Activated CD8-positive, alpha-beta memory T cell treated with anti-CD3 and anti-CD28 coated beads, Interleukin-2, amount 50 U/mL, for 4 hours (primary cell): ENCODE results near the gene OTUD4.
"Not testable (repeated sequence)": the region's sequence is repeated elsewhere in the genome, so short reads cannot be mapped to it uniquely, and the experiment has no call there.

ENCODE experiments used
- DNase-seq: peaks from one replicate; pipeline ENCODE4 v3.0.0-alpha.2; 2020

Gene OTUD4

GRCh38 chr4:145180298-145181090 is at the start of gene OTUD4:
OTUD4 (minus strand) TSS chr4:145180589; CDS start chr4:145179973, 616 bp downstream.
- DNase-seq = peak; percentile 95

- DNase-seq = not testable (repeated sequence)
Measured at GRCh38 chr4:145223228-145223627, 42.8 kb upstream of the OTUD4 start.

- DNase-seq = not testable (repeated sequence)
Measured at GRCh38 chr4:145221529-145221928, 41.1 kb upstream of the OTUD4 start.

- DNase-seq = no peak
Measured at GRCh38 chr4:145219090-145219489, 38.7 kb upstream of the OTUD4 start.

GRCh38 chr4:145218251-145218650 is 37.9 kb upstream of the OTUD4 start:
- DNase-seq = no peak

GRCh38 chr4:145217349-145217748 is 37.0 kb upstream of the OTUD4 start:
- DNase-seq = no peak

- DNase-seq = no peak
Measured at GRCh38 chr4:145216535-145216934, 36.1 kb upstream of the OTUD4 start.

- DNase-seq = no peak
Measured at GRCh38 chr4:145213245-145213644, 32.9 kb upstream of the OTUD4 start.

GRCh38 chr4:145207934-145208333 is 27.5 kb upstream of the OTUD4 start:
- no peak for DNase-seq

GRCh38 chr4:145203410-145203809 is 23.0 kb upstream of the OTUD4 start:
- no peak for DNase-seq

GRCh38 chr4:145200366-145200765 is 20.0 kb upstream of the OTUD4 start:
- DNase-seq = no peak

- DNase-seq = no peak
Measured at GRCh38 chr4:145199051-145199716, 18.8 kb upstream of the OTUD4 start.

GRCh38 chr4:145196747-145197146 is 16.4 kb upstream of the OTUD4 start:
- no peak for DNase-seq

- DNase-seq = no peak
Measured at GRCh38 chr4:145195167-145195952, 15.0 kb upstream of the OTUD4 start.

GRCh38 chr4:145189981-145190380 is 9.6 kb upstream of the OTUD4 start:
- DNase-seq = no peak

- DNase-seq = no peak
Measured at GRCh38 chr4:145186729-145187128, 6.3 kb upstream of the OTUD4 start.

- no peak for DNase-seq
Measured at GRCh38 chr4:145183581-145183980, 3.2 kb upstream of the OTUD4 start.

GRCh38 chr4:145183023-145183422 is 2.6 kb upstream of the OTUD4 start:
- no peak for DNase-seq

- DNase-seq = no peak
Measured at GRCh38 chr4:145182222-145182621, 1.8 kb upstream of the OTUD4 start.

- DNase-seq = no peak
Measured at GRCh38 chr4:145181091-145181501, 707 bp upstream of the OTUD4 start.

- DNase-seq = not testable (repeated sequence)
Measured at GRCh38 chr4:145179861-145180297, 510 bp downstream of the OTUD4 start.

- DNase-seq = peak; percentile 83
Measured at GRCh38 chr4:145179281-145179860, 1.0 kb downstream of the OTUD4 start.

- DNase-seq = peak; percentile 26
Measured at GRCh38 chr4:145178740-145179280, 1.6 kb downstream of the OTUD4 start.
